Smooth muscle cell of bladder (primary cell): ENCODE data around the gene CNKSR3. TPM values are rescaled to one million over a fixed set of nuclear protein-coding genes. Genes with fewer than 3 reads are reported as not detected.

Experiments
- total RNA-seq: library from RNA; depleted of rRNA; stranded (reverse); fragments of >200 nt; gene quantifications from 2 replicates; pipeline ENCODE4 v1.2.3, GENCODE V29; 2014

Gene CNKSR3
- total RNA-seq = 2.1 and 4.2 TPM in 2 replicates

DNA sequence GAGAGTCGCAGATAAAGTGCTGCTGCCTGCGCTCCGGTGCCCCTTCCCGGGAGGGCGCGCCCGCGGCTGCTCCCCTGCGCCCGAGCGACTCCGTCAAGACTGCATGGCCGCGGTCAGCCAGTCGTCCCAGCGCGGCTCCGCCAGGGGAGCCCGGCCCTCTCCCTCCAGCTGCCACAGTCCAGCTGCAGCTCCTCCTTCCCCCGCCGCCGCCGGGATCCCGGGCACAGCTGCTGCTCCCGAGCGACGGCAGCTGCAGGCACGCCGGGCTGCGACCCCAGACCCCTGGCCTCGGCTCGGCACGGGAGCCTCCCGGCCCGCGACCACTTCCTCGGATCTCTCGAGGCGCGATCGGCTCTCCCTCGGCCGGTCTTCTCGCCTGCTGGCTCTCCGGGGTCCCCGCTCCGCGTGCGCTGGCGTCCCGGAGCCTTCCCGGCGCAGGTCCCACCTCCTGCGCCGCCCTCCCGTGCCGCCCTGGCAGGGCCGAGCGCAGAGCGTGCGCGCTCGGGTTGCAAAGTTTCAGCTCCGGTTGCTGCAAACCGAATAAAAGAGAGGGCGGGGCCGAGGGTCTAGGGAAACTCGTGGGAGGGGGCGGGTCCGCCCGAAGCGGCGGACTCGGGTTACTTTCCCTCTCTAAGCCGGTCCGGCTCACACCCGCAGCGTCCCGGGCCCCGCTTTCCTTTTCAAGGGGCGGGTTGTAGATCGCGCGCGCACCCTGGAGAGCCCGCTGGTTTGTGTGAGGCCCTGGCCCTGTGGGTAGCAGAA lies at the start of gene CNKSR3:
CNKSR3 (minus strand) TSS at position 542 of the 762 bp plus-strand sequence. CDS start 571 bp downstream, outside the sequence.

GRCh38 chr6:154356690-154357089 lies 153.8 kb downstream of the CNKSR3 start, which contains the start of gene IPCEF1:
TSS of gene IPCEF1 (minus strand) at chr6:154356803. CDS start at chr6:154265947, 90,856 bp downstream.

Other genes with a start within 250 kb of the CNKSR3 start
- 0.09 and 0.43 TPM in 2 replicates for gene IPCEF1, start 153.9 kb downstream of the CNKSR3 start, total RNA-seq
- 18.6 and 24.1 TPM in 2 replicates for gene SCAF8, start 222.7 kb upstream of the CNKSR3 start, total RNA-seq